Fibroblast of upper back skin (primary cell): ENCODE measurements around the gene CNNM3.
"Not testable (repeated sequence)": the region's sequence is repeated elsewhere in the genome, so short reads cannot be mapped to it uniquely, and the experiment has no call there.

ENCODE experiments used
- DNase-seq: peaks from one replicate; pipeline ENCODE4 v3.0.0-alpha.2; 2013

The CNNM3 gene

GRCh38 chr2:96800061-96801004 lies 15.7 kb upstream of the CNNM3 start:
- DNase-seq = no peak

- peak; percentile 47 for DNase-seq
These were observed 14.9 kb upstream of the CNNM3 start for GRCh38 chr2:96801005-96801785.

- DNase-seq = no peak
These were observed 14.1 kb upstream of the CNNM3 start for GRCh38 chr2:96801786-96802595.

GRCh38 chr2:96802721-96803120 lies 13.3 kb upstream of the CNNM3 start:
- DNase-seq = no peak

- DNase-seq = no peak
These were observed 11.1 kb upstream of the CNNM3 start for GRCh38 chr2:96804986-96805385.

- DNase-seq = not testable (repeated sequence)
These were observed 10.1 kb upstream of the CNNM3 start for GRCh38 chr2:96805946-96806345.

GRCh38 chr2:96806468-96807126 lies 9.5 kb upstream of the CNNM3 start:
- no peak for DNase-seq

- DNase-seq = no peak
These were observed 9.0 kb upstream of the CNNM3 start for GRCh38 chr2:96807127-96807471.

GRCh38 chr2:96808176-96808837 lies 7.8 kb upstream of the CNNM3 start:
- no peak for DNase-seq

- DNase-seq = no peak
These were observed 6.7 kb upstream of the CNNM3 start for GRCh38 chr2:96809216-96809882.

GRCh38 chr2:96809951-96810782 lies 5.9 kb upstream of the CNNM3 start:
- DNase-seq = no peak

- DNase-seq = no peak
These were observed 5.3 kb upstream of the CNNM3 start for GRCh38 chr2:96810783-96811192.

- peak; percentile 84 for DNase-seq
These were observed 4.2 kb upstream of the CNNM3 start for GRCh38 chr2:96811917-96812316.

GRCh38 chr2:96813656-96814055 lies 2.4 kb upstream of the CNNM3 start:
- DNase-seq = no peak

- no peak for DNase-seq
These were observed 542 bp upstream of the CNNM3 start for GRCh38 chr2:96815326-96816126.

GRCh38 chr2:96816836-96817702 lies 1.0 kb downstream of the CNNM3 start:
- no peak for DNase-seq

- no peak for DNase-seq
These were observed 1.8 kb downstream of the CNNM3 start for GRCh38 chr2:96817882-96818281.

- no peak for DNase-seq
These were observed 3.2 kb downstream of the CNNM3 start for GRCh38 chr2:96819128-96819875.
